ENCODE measurements around the gene SPTAN1. TPM values are rescaled to one million over a fixed set of nuclear protein-coding genes. Genes with fewer than 3 reads are reported as not detected.

The SPTAN1 gene
- total RNA-seq, 1 donor from 2014 or later = 355 TPM

GRCh38 chr9:128588581-128589233, 36.3 kb downstream of the SPTAN1 start:
- Mint-ChIP-seq H3K27me3 (ENCODE audit: unreplicated experiment) (no peaks in the 10 kb centered on the region), H3K27ac (ENCODE audit: unreplicated experiment) (no peak overlapping the region), H3K9me3 (ENCODE audit: unreplicated experiment) (no peaks in the 10 kb centered on the region), H3K36me3 (ENCODE audit: unreplicated experiment) (peaks cover 60% of the 10 kb centered on the region), H3K4me3 (ENCODE audit: unreplicated experiment) (no peak overlapping the region), H3K4me1 (ENCODE audit: unreplicated experiment) (no peaks in the 10 kb centered on the region)
- no peak for TF ChIP-seq CTCF (IDR thresholded peaks at IDR 0.05)
- DNase-seq (ENCODE audit: extremely low spot score, unreplicated experiment) = no peak

- Mint-ChIP-seq H3K27ac (ENCODE audit: unreplicated experiment) (no peak overlapping the region), H3K36me3 (ENCODE audit: unreplicated experiment) (peaks cover 47% of the 10 kb centered on the region), H3K4me1 (ENCODE audit: unreplicated experiment) (no peaks in the 10 kb centered on the region), H3K4me3 (ENCODE audit: unreplicated experiment) (no peak overlapping the region), H3K9me3 (ENCODE audit: unreplicated experiment) (no peaks in the 10 kb centered on the region), H3K27me3 (ENCODE audit: unreplicated experiment) (no peaks in the 10 kb centered on the region)
- TF ChIP-seq CTCF (IDR thresholded peaks at IDR 0.05) = no peak
- no peak for DNase-seq (ENCODE audit: extremely low spot score, unreplicated experiment)
Observed at GRCh38 chr9:128593039-128593438, 40.7 kb downstream of the SPTAN1 start.

- Mint-ChIP-seq H3K4me1 (ENCODE audit: unreplicated experiment) (no peaks in the 10 kb centered on the region), H3K4me3 (ENCODE audit: unreplicated experiment) (no peak overlapping the region), H3K9me3 (ENCODE audit: unreplicated experiment) (no peaks in the 10 kb centered on the region), H3K27me3 (ENCODE audit: unreplicated experiment) (no peaks in the 10 kb centered on the region), H3K27ac (ENCODE audit: unreplicated experiment) (no peak overlapping the region), H3K36me3 (ENCODE audit: unreplicated experiment) (peaks cover 49% of the 10 kb centered on the region)
- DNase-seq (ENCODE audit: extremely low spot score, unreplicated experiment) = no peak
- TF ChIP-seq CTCF (IDR thresholded peaks at IDR 0.05) = no peak
Observed at GRCh38 chr9:128593856-128594255, 41.5 kb downstream of the SPTAN1 start.

GRCh38 chr9:128595471-128595870, 43.1 kb downstream of the SPTAN1 start:
- no peak for TF ChIP-seq CTCF (IDR thresholded peaks at IDR 0.05)
- Mint-ChIP-seq H3K36me3 (ENCODE audit: unreplicated experiment) (peaks cover 55% of the 10 kb centered on the region), H3K27ac (ENCODE audit: unreplicated experiment) (no peak overlapping the region)

GRCh38 chr9:128600099-128600498, 47.7 kb downstream of the SPTAN1 start:
- Mint-ChIP-seq H3K9me3 (ENCODE audit: unreplicated experiment) (no peaks in the 10 kb centered on the region), H3K27me3 (ENCODE audit: unreplicated experiment) (no peaks in the 10 kb centered on the region), H3K36me3 (ENCODE audit: unreplicated experiment) (peaks cover 58% of the 10 kb centered on the region), H3K4me1 (ENCODE audit: unreplicated experiment) (no peaks in the 10 kb centered on the region), H3K4me3 (ENCODE audit: unreplicated experiment) (no peak overlapping the region), H3K27ac (ENCODE audit: unreplicated experiment) (no peak overlapping the region)
- no peak for DNase-seq (ENCODE audit: extremely low spot score, unreplicated experiment)
- TF ChIP-seq CTCF (IDR thresholded peaks at IDR 0.05) = no peak

More at GRCh38 chr9:128595471-128595870, 43.1 kb downstream of the SPTAN1 start:
- Mint-ChIP-seq H3K27me3 (ENCODE audit: unreplicated experiment) (no peaks in the 10 kb centered on the region), H3K4me3 (ENCODE audit: unreplicated experiment) (no peak overlapping the region), H3K9me3 (ENCODE audit: unreplicated experiment) (no peaks in the 10 kb centered on the region), H3K4me1 (ENCODE audit: unreplicated experiment) (no peaks in the 10 kb centered on the region)
- DNase-seq (ENCODE audit: extremely low spot score, unreplicated experiment) = no peak

All from osteocyte (in vitro differentiated cells).